ENCODE data around the gene METTL27. TPM values are rescaled to one million over a fixed set of nuclear protein-coding genes. Genes with fewer than 3 reads are reported as not detected.

Gene METTL27
- total and polyA plus RNA-seq, 9 of the 15 experiments (the other 6 are each of a cell fraction or from before 2014, with no cell fraction given): 0.08 to 0.82 (median 0.33) TPM; not detected in 4

DNA sequence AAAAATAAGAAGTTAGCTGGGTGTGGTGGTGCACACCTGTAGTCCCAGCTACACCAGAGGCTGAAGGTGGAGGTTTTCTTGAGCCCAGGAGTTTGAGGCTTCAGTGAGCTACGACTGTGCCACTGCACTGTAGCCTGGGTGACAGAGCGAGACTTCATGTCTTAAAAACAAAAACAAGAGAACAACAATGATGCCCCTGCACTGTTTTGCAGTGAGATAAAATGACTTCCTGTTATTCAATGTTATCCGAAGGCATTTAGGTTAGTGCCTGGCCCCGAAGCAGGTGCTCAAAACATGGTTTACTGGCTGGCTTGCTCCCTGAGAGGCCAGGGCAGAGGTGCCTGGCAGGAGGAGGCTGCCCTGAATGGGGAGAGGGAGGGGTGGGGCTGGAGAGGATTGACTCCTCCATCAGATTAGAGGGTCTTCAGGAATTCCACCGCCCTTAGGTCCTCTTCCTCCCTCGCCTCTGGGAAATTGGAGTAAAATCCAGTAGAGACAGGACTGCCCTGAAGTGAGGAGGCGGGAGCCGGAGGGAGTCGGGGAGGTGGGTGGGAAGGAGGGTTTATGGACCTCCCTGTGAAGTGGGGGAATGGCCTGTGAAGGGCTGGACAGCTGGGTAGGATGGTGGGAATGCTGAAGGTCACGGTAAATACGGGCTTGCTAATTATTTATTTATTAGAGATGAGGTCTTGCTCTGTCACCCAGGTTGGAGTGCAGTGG is 18.3 kb downstream of the METTL27 start:
- WGBS (ENCODE audit: insufficient coverage, low coverage, missing lambda C conversion rate): 82% methylated on average over 11 of the region's 11 CpGs
- Histone ChIP-seq H3K36me3 (ENCODE audit: control insufficient read depth, insufficient read depth, low read length) (no peaks in the 10 kb centered on the region), H3K9me3 (replicated peaks; ENCODE audit: control insufficient read depth, insufficient read depth, low read depth, low read length) (no peaks in the 10 kb centered on the region), H3K9me1 (ENCODE audit: control insufficient read depth, insufficient read depth, low read length) (no peaks in the 10 kb centered on the region), H3K79me2 (ENCODE audit: control insufficient read depth, insufficient read depth, low read length) (no peaks in the 10 kb centered on the region), H3K9ac (ENCODE audit: insufficient read depth in 1 of 2, low read depth in 2 of 2, low read length in 2 of 2) (no peak overlapping the region; a peak in 1 of 4 replicates), H3K27ac (ENCODE audit: extremely low read depth, low read depth, low read length) (no peak overlapping the region), H2AFZ (ENCODE audit: low read depth, low read length) (no peak overlapping the region), H4K20me1 (replicated peaks; ENCODE audit: control insufficient read depth, insufficient read depth, low read length) (no peaks in the 10 kb centered on the region), H3K4me3 (no peak overlapping the region), H3K4me1 (replicated peaks in 1 of 2; ENCODE audit: control insufficient read depth in 2 of 2, insufficient read depth in 2 of 2, low read length in 2 of 2) (peaks cover 35 to 39% of the 10 kb centered on the region in 2 experiments), H3K27me3 (ENCODE audit: control insufficient read depth in 2 of 2, insufficient read depth in 2 of 2, low read length in 2 of 2) (no peaks in the 10 kb centered on the region), H3K4me2 (ENCODE audit: insufficient read depth, low read length) (no peak overlapping the region)
- ATAC-seq: no peak
- intact Hi-C loops (cut with micrococcal nuclease): no loop called here
- TF ChIP-seq ZBTB12 (CRISPR knock-in tag; IDR thresholded peaks at IDR 0.05) (no peak), ETV1 (tag; conservative IDR thresholded peaks at IDR 0.05; ENCODE audit: low read depth) (no peak), KAT2B (IDR thresholded peaks at IDR 0.05; ENCODE audit: low read depth, low read length) (no peak), HMG20A (CRISPR knock-in tag; conservative IDR thresholded peaks at IDR 0.05) (no peak), TCF3 (CRISPR knock-in tag; IDR thresholded peaks at IDR 0.05) (no peak), NR2C1 (IDR thresholded peaks at IDR 0.05) (no peak), NR2C1 (tag; IDR thresholded peaks at IDR 0.05) (no peak), HDGF (IDR thresholded peaks at IDR 0.05) (no peak), ZNF764 (CRISPR knock-in tag; IDR thresholded peaks at IDR 0.05; ENCODE audit: low read depth) (no peak), ZNF3 (CRISPR knock-in tag; IDR thresholded peaks at IDR 0.05) (no peak), CCNT2 (IDR thresholded peaks at IDR 0.05; ENCODE audit: borderline replicate concordance, extremely low read depth, insufficient read length, low read depth, low read length) (no peak), KAT7 (CRISPR knock-in tag; IDR thresholded peaks at IDR 0.05; ENCODE audit: borderline replicate concordance) (no peak)
- TF ChIP-seq, protein P1, sequence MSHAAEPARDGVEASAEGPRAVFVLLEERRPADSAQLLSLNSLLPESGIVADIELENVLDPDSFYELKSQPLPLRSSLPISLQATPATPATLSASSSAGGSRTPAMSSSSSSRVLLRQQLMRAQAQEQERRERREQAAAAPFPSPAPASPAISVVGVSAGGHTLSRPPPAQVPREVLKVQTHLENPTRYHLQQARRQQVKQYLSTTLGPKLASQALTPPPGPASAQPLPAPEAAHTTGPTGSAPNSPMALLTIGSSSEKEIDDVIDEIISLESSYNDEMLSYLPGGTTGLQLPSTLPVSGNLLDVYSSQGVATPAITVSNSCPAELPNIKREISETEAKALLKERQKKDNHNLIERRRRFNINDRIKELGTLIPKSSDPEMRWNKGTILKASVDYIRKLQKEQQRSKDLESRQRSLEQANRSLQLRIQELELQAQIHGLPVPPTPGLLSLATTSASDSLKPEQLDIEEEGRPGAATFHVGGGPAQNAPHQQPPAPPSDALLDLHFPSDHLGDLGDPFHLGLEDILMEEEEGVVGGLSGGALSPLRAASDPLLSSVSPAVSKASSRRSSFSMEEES (CRISPR knock-in tag; IDR thresholded peaks at IDR 0.05): no peak
- ChIA-PET POLR2A (interaction anchor here (2.1 kb wide), 2 partner anchors 9 to 37 kb away, joined by 5 read pairs; no protein-coding TSS in a partner anchor), CTCF (ENCODE audit: low intra/inter-chr PET ratio) (no interaction called here)
- no TSS peak for BruUV-seq (replicated peaks)
- DNase-seq (ENCODE audit: extremely low read depth in 1 of 4, low spot score in 3 of 4): no peak
- FAIRE-seq: no peak
- in situ Hi-C loops (cut with MboI): no loop called here
